NCI-H2196 treated with DMSO at 0.1 percent for 48 hours (cell line): ENCODE results near the gene DPYSL5.

Experiments used
- DNase-seq: peaks from one replicate; lab custom pipeline; 2025; ENCODE audit not compliant: unreplicated experiment; lab: John Stamatoyannopoulos, UW

DPYSL5 gene

GRCh38 chr2:26983746-26984145 is 135.8 kb downstream of the DPYSL5 start:
- no peak for DNase-seq

- no peak for DNase-seq
These were observed 137.9 kb downstream of the DPYSL5 start for GRCh38 chr2:26985807-26986206.

- DNase-seq, result no peak
These were observed 138.6 kb downstream of the DPYSL5 start for GRCh38 chr2:26986576-26986975.

- DNase-seq, result no peak
These were observed 140.3 kb downstream of the DPYSL5 start for GRCh38 chr2:26988058-26988860.

GRCh38 chr2:26989156-26989555 is 141.2 kb downstream of the DPYSL5 start:
- no peak for DNase-seq

DNA sequence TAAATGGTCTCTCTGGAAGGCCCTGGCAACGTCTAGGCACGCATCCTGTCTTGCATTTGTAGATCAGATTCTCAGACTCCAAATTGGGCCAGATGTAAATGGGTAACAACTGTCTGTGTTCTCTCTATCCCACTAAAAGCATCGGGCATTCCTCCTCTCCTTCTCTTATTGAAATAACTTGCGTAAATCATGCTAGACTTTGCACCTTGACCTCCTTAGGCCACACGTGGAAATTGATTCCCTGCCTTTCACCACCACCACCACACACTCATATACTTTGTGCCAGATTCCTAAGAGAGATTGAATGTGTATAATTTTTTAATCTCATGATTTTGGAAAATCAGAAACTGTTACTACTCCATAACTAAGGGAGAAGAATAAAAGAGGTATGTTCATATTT is 143.8 kb downstream of the DPYSL5 start:
- no peak for DNase-seq

DNA sequence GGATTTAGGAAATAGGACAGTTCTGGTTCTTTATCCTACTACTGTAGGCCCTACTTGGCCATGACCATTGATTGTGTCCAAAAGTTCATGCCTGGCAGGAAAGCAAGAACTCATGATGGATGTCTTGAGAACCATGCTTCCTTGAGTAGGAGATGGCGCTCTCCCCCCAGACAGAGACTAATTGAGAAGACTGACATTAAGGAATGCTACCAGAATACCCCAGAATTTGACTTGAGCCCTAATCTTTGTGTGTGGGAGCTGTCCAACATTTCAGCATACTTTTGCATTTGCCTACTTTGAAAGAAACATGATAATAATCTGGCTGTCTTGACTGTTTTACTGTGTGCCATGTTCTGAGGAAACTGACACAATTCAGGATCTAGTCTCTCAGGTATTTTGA is 145.8 kb downstream of the DPYSL5 start:
- no peak for DNase-seq

GRCh38 chr2:26994983-26995382 is 147.1 kb downstream of the DPYSL5 start:
- DNase-seq, result no peak

GRCh38 chr2:26997394-26997793 is 149.5 kb downstream of the DPYSL5 start:
- DNase-seq, result no peak

GRCh38 chr2:26998323-26998722 is 150.4 kb downstream of the DPYSL5 start:
- no peak for DNase-seq
